HG03175 (cell line): Measurements from ENCODE around the gene RAD51B.
"Not testable (repeated sequence)": the region's sequence is repeated elsewhere in the genome, so short reads cannot be mapped to it uniquely, and the experiment has no call there.

Experiments
- ATAC-seq: cut with Tn5 transposase; IDR thresholded peaks from one replicate; pipeline ENCODE4 v1.9.1; 2021; ENCODE audit warnings: mild to moderate bottlenecking, moderate library complexity; ENCODE audit not compliant: unreplicated experiment

Gene RAD51B

GRCh38 chr14:68016255-68016914, 196.8 kb downstream of the RAD51B start:
- no peak for ATAC-seq

- ATAC-seq: no peak
These were observed 199.0 kb downstream of the RAD51B start for GRCh38 chr14:68018598-68018997.

DNA sequence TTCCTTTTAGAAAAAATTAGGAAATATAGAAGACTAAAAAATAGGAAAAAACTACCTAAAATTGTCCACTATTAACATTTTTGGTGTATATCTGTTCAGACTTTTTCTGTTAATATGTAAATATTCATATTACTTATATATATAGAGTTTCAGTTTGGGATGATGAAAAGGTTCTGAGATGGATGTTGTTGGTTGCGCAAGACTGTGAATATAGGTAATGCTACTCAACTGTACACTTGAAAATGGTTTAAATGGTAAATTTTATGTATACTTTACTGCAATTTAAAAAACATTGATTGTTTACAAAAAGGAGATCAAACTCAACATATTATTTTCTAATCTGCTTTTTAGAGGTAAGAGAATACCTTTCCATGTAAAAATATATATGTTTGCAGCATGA, 200.9 kb downstream of the RAD51B start:
- ATAC-seq: no peak

- no peak for ATAC-seq
These were observed 201.6 kb downstream of the RAD51B start for GRCh38 chr14:68020999-68021663.

- ATAC-seq: no peak
These were observed 207.7 kb downstream of the RAD51B start for GRCh38 chr14:68027276-68027675.

- ATAC-seq: no peak
These were observed 208.5 kb downstream of the RAD51B start for GRCh38 chr14:68028075-68028474.

GRCh38 chr14:68031011-68031410, 211.4 kb downstream of the RAD51B start:
- not testable (repeated sequence) for ATAC-seq

DNA sequence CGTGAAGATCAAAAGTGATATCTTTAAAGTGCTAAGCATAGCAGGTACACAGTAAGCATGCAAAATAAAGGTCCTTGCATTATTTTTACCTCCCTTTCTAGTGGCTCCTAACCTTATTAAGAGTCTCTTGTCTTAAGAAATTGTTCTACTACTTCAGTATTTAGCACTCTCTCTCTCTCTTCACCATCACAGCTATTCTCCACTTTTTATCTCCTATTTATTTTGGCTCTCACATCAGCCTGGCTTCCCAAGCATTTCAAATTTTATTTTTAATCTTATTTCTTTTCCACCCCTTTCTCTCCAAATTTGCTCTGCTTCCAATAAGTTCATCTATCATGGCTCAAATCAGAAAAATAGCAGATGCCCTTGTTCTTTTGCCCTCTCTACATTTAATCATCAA, 212.6 kb downstream of the RAD51B start:
- ATAC-seq: no peak

DNA sequence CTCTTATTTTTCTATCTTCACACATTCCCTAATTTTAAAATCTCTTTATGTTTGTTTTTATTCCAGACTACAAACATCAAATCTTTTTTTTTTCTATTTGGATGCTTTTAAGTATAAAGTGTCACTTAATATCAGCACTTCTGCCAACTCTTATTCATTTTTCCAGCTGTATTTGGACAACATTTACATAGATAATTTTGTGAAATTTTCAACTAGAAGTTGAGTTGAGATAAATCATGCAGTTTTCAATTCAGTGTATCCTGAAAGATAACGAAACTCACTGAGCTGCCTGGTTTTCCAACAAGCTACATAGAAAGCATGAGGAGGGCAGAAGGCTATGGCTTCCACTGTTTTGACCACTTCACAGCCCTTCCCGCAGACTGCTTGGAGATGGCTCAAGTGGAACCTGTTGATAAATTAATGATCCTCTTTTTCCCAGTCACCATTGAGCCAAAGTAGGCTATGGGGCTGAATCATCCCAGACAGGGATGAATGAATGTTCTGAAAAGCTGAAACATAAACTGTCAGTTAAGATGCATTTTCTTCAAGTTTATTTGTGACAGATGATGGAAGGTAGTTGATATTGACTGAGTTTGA, 213.9 kb downstream of the RAD51B start:
- no peak for ATAC-seq

- no peak for ATAC-seq
These were observed 215.3 kb downstream of the RAD51B start for GRCh38 chr14:68034896-68035295.

DNA sequence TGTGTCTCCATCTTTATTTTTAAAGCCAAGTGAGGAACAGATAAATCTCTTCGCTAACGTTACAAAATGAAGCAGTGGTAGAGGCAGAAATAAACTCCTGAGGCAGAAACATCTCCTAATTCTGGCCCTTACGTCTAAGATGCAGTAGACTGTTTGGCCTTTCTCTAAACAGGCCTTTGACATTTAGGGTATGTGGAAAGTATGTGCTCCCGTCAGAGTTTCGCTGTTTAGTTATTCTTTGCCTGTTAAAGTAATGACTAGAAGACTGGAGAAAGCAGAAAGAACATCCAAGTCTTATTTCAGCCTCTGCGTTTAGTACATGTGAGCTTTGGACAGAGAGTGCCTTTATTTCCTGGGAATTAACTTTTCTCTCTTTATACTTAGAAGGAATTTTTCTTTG, 216.6 kb downstream of the RAD51B start:
- ATAC-seq: no peak

DNA sequence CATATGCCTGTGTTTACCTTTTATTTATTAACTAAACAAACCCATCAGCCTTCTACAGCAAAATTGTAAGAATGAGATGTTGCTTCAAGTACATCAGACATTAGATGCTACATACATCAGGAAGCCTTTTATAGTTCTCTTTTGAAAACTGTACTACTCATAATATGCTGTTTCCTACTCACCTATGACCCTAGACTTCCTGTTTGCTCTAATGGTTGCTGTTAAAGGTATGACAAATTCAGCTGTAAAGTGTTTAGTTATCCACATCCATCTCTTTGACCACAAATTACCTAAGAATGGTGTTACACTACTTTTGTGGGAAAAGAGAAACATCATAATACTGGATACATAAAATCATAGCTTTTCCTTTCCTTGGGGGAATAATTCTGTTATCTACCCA, 220.0 kb downstream of the RAD51B start:
- ATAC-seq: no peak

- ATAC-seq: no peak
These were observed 221.2 kb downstream of the RAD51B start for GRCh38 chr14:68040633-68041369.

GRCh38 chr14:68041876-68042354, 222.3 kb downstream of the RAD51B start:
- no peak for ATAC-seq

- ATAC-seq: no peak
These were observed 223.1 kb downstream of the RAD51B start for GRCh38 chr14:68042586-68043210.

- ATAC-seq: no peak
These were observed 224.2 kb downstream of the RAD51B start for GRCh38 chr14:68043752-68044151.

GRCh38 chr14:68047906-68048305, 228.3 kb downstream of the RAD51B start:
- no peak for ATAC-seq

- not testable (repeated sequence) for ATAC-seq
These were observed 229.2 kb downstream of the RAD51B start for GRCh38 chr14:68048815-68049214.

- no peak for ATAC-seq
These were observed 230.6 kb downstream of the RAD51B start for GRCh38 chr14:68050177-68050576.

DNA sequence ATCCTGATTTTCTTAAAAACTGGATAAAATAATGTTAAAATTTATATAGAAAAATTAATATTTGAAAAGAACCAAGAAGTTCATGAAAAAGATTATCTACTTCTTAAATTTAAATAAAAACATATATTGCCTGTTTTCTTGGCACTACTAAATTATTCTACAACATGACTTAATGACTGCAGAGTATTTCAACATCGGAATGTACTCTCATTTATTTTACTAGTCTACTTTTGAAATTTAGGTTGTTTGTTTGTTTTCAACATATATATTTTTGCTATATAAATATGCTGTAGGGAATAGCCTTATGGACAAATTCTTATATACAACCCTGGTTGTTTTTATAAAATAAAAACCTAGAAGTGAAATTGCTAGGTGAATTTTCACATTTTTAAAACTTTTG, 231.6 kb downstream of the RAD51B start:
- ATAC-seq: no peak

DNA sequence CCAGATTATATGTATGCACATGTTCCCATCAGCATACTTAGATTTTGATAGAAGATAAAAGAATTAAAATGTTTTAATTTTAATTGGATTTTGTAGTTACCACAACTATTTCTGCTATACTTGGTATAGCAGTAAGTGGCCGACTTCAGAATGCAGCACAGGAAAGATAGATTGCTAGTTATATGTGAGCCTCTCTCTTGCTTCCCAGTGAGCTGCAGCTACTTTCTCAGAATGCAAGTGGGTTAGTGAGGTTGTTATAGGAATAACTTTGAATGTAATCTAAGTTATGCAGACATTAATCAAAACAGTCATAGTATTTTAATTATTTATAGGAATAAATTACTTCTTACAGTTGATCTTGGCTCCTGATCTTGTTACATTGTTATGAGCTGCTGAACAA, 240.6 kb downstream of the RAD51B start:
- no peak for ATAC-seq
